ENCODE measurements around the gene CTCFL.
"Not testable (repeated sequence)": the region's sequence is repeated elsewhere in the genome, so short reads cannot be mapped to it uniquely, and the experiment has no call there.

CTCFL gene

DNA sequence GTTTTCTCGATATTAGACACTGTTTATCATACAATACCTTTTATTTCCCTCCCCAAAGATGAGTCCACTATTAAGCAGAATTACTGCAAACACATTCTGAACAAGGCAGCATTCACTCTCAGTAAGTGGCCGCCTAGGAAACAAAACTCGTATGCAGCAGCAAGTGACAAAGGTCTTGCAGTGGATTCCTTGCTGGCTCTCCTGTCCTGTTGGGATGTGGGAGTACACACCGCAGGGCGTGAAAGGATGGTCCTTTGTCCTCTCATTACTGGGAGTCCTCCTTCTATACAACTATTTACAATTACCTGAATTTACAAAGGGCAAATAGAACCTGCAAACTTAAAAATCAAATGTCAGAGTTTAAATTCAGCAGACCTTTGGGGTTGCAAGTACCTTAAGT is 16.1 kb downstream of the CTCFL start:
- no peak for DNase-seq (ENCODE audit: low spot score)

DNA sequence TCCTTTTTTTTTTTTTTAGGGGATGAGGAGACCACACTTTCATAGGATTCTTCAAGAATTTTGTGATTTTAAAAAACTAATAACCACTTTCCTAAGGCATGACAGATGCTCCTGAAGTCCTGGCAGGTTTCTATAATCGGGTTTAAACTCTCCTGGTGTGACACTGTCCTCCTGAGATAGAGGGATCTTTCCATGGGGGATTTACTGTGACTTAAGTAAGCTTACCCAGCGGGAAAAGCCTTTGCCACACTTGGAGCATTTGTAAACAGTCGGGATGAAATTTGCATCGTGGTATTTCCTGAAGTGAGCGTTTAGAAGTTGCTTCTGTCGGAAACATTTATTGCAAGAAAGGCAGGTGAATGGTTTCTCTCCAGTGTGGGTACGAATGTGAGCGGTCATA is 16.6 kb downstream of the CTCFL start:
- DNase-seq (ENCODE audit: low spot score) = no peak

DNA sequence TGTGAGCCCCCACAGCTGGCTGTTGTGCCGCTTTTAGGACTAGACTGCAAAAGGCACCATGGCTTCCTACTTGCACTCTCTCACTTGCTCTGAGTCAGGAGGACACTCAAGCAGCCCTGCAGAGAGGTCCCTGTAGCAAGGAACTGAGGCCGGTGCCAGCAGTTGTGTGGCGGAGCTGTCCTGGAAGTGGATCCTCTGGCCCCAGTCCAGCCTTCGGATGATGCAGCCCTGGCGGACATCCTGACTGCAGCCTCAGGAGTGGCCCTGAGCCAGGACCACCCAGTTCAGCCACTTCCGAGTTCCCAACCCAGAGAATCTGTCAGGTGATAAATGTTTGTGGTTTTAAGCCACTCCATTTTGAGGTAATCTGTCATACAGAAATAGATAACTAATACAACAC is 17.5 kb downstream of the CTCFL start:
- no peak for DNase-seq (ENCODE audit: low spot score)

DNA sequence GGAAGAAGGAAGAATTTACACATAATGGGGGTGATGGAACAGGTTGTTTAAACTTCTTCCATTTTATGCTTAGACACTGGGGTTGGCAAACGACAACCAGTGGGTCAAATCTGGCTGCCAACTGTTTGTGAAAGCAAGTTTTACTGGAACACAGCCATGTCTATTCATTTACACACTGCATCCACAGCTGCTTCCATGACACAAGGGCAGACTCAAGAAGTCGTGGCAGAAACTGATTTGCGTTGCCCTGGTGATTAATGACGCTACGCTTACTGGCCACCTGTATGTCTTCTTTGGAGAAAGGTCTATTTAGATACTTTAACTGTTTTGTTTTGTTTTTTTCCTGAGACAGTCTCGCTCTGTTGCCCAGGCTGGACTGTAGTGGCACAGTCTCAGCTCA is 19.0 kb downstream of the CTCFL start:
- DNase-seq (ENCODE audit: low spot score) = no peak

DNA sequence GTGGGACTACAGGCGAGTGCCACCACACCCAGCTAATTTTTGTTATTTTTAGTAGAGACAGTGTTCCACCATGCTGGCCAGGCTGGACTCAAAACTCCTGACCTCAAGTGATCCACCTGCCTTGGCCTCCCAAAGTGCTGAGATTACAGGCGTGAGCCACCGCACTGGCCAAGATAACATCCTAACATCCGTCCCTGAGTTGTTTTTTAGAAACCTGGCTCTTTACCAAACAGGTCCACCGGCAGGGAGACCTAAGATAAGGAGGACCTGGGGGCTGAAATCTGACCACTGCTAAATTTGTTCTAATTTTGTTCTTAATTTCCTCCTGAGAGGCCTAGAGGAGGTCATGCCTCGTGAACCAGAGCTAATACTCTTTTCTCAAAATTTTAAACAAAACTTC is 20.5 kb downstream of the CTCFL start:
- DNase-seq (ENCODE audit: low spot score) = no peak

- DNase-seq (ENCODE audit: low spot score) = no peak
Measured at GRCh38 chr20:57503035-57503658, 21.8 kb downstream of the CTCFL start.

DNA sequence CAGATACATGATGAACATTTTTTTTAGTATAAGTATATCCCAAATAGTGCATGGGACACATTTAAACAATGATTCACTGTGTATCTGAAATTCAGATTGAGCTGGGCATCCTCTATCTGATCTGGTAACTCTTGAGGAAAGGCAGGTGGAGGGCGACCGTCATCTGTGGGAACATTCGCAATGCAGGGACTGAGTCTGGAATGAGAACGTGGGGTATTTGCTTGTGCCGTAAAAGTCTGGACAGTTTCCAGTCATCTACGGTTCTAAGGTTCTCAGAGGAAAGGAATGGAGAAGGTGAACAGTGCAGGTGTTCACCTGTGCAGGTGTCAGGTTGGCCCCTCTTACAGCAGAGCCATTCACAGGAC is 22.6 kb downstream of the CTCFL start:
- DNase-seq (ENCODE audit: low spot score) = no peak

DNA sequence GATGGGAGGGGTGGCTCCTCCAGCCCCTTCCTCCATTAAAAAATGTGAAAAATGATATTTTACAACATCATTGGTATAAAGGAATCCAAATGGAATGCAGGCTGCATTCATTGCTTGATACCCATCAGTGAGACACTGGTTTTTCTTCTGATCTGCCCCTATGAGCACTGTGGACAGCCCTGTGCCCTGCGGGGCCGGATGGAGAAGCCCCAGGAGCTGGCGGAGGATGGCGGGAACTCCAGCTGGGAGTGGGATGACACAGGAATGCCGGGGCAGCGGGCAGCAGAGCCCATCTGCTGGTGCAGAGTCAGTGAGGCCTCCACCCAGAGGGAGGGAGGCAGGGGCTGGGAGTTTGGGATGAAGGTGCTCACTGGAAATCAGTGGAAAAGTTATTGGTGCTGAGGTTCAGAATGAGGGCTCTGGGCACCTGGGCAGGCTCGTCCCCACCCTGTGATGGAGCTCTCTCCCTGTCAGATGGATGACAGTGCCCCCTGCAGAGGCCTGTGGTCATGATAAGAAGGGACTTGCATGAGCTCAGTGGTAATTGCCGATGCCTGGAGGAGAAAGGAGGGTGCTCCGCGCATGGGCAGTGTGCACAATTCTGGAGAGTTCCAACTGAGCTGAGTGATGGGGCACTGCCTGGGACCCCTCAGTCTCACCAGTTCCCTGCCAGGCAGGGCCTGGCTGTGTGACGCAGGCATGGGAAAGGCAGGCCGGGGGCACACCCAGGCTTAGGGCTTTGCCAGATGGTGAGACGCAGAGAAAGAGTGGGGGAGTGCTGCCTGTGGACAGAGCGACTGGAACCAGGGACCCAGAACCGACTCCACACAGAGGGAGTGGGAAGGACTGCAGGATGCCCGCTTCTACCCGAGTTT is 23.2 kb downstream of the CTCFL start:
- DNase-seq (ENCODE audit: low spot score) = no peak

GRCh38 chr20:57500962-57501361 is 24.0 kb downstream of the CTCFL start:
- DNase-seq (ENCODE audit: low spot score) = no peak

- no peak for DNase-seq (ENCODE audit: low spot score)
Measured at GRCh38 chr20:57500235-57500634, 24.7 kb downstream of the CTCFL start.

DNA sequence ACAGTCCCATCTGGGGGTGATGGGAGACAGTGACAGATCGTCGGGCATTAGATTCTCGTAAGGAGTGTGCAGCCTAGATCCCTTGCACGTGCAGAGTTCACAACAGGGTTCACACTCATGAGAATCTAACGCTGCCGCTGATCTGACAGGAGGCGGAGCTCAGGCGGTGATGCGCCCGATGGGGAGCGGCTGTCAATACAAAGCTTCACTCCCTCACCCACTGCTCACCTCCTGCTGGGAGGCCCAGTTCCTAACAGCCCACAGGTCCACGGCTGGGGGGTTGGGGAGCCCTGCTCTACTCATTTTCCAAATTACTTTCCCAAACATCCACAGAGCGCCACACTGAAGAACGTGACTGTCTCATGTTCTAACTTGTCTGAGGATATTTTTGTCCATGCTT is 25.3 kb downstream of the CTCFL start:
- no peak for DNase-seq (ENCODE audit: low spot score)

GRCh38 chr20:57498425-57499400 is 26.2 kb downstream of the CTCFL start:
- no peak for DNase-seq (ENCODE audit: low spot score)

GRCh38 chr20:57496592-57496991 is 28.3 kb downstream of the CTCFL start:
- no peak for DNase-seq (ENCODE audit: low spot score)

- DNase-seq (ENCODE audit: low spot score) = no peak
Measured at GRCh38 chr20:57495978-57496377, 29.0 kb downstream of the CTCFL start.

DNA sequence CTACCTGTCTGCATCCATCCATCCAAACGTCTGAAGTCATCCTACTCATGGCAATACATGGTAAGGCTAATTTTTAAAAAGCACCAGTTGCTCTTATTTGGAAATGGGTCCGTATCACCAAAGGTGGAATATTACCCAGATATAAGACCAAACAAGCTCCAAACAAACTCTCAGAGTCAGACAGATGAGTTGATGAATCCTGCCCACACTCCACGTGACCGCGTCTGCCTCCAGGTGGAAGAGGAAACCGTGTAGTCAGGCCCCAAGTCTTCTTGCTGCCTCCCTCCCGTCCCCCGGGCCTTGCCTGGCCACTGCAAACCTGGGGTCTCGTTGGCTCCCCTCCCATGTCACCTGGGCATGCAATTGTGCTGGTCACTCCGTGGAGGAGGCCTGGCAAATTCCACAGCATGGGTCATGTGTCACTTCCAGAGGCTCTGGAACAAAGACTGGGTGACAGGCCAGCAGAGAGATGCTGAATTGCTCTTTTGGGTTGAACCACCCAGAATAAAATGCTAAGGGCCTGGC is 31.8 kb downstream of the CTCFL start:
- no peak for DNase-seq (ENCODE audit: low spot score)

DNA sequence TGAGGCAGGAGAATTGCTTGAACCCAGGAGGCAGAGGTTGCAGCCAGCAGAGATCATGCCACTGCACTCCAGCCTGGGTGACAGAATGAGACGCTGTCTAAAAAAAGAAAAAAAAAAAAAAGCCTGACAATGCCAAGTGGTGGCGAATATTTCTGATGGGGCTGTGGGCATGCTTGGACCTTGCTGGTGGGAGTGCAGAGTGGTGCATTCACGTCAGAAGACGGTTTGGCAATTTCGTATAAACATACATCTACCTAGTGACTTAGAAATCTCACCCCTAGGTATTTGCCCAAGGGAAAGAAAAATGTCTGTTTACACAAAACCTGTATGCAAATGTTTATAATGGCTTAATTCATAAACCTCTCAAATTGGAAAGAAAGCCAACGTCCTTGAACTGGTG is 33.6 kb downstream of the CTCFL start:
- no peak for DNase-seq (ENCODE audit: low spot score)

DNA sequence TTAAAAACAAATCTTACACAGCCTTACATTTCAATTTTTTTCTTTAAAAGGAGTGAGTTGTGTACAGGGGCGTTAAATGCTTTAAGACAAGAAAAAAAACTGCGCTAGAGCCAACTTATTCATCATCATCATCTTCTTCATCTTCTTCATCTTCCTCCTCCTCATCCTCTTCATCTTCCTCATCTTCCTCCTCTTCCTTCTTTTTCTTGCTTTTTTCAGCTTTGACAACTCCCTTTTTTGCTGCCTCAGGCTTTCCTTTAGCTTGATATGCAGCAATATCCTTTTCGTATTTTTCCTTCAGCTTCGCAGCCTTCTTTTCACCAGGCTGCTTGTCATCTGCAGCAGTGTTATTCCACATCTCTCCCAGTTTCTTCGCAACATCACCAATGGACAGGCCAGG is 36.7 kb downstream of the CTCFL start:
- not testable (repeated sequence) for DNase-seq (ENCODE audit: low spot score)

DNA sequence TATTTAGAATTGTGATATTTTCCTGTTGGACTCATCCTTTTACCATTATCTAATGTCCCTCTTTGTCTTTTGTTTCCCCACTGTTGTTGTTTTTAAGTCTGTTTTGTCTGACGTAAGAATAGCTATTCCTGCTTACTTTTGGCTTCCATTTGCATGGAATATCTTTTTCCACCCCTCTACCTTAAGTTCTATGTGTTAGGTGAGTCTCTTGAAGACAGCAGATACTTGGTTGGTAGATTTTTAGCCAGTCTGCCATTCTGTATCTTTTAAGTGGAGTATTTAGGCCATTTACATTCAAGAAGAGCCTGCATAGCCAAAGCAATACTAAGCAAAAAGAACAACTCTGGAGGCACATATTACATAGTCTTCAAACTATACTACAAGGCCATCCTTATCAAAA is 39.2 kb downstream of the CTCFL start:
- no peak for DNase-seq (ENCODE audit: low spot score)

GRCh38 chr20:57484772-57485171 is 40.2 kb downstream of the CTCFL start:
- DNase-seq (ENCODE audit: low spot score) = no peak

DNA sequence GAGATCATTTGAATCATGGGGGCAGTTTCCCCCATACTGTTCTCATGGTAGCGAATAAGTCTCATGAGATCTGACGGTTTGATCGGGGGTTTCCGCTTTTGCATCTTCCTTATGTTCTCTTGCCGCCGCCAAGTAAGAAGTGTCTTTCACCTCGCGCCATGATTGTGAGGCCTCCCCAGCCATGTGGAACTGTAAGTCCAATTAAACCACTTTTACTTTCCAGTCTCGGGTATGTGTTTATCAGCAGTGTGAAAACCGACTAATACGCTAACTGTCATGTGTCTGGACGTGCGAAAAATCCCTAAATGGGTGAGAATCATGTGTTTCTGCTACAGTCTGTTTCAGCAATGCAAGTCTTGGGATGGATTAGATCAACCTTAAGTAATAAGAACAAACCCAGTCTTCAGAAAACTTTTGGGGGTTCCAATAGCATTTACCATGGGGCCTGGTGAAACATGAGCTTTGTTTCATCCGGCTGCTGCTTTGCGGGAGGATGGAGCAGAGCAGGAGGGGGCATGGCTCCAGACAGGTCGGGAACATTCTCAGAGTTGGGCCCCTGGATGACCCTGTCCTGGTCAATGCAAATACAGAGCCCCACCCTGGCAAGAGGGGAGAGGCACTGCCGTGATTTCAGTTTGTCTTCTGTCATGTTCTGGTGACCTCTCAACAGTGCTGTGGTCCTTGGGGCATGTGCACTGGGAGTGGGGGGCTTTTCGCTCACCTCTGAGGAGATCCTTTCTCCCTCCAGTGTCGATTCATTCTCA is 41.5 kb downstream of the CTCFL start:
- DNase-seq (ENCODE audit: low spot score) = no peak

GRCh38 chr20:57482796-57483195 is 42.1 kb downstream of the CTCFL start:
- DNase-seq (ENCODE audit: low spot score) = no peak

- no peak for DNase-seq (ENCODE audit: low spot score)
Measured at GRCh38 chr20:57482148-57482547, 42.8 kb downstream of the CTCFL start.
